KMS-11 (cell line): ENCODE results near the gene KLF3.

Experiments used
- H2AFZ ChIP-seq: fragments of 200-600 bp; sonication (generic); 2 replicates; pipeline ENCODE4 v1.6.1; 2016; ENCODE audit warnings: antibody characterized with exemption, mixed run types, low read depth
- H3K27ac ChIP-seq: fragments of 200-600 bp; sonication (generic); 2 replicates; pipeline ENCODE4 v1.6.1; 2016; ENCODE audit warnings: mild to moderate bottlenecking, mixed run types
- H3K27me3 ChIP-seq: fragments of 200-600 bp; sonication (generic); 2 replicates; pipeline ENCODE4 v1.6.1; 2017; ENCODE audit warnings: mild to moderate bottlenecking, low read depth, mixed run types, moderate library complexity; ENCODE audit not compliant: insufficient read depth
- H3K36me3 ChIP-seq: fragments of 200-600 bp; sonication (generic); 2 replicates; pipeline ENCODE4 v1.6.1; 2017; ENCODE audit warnings: mild to moderate bottlenecking, mixed run types; ENCODE audit not compliant: insufficient read depth
- H3K4me1 ChIP-seq: fragments of 200-600 bp; sonication (generic); 2 replicates; pipeline ENCODE4 v1.6.1; 2016; ENCODE audit warnings: mild to moderate bottlenecking, low read depth, mixed run types; ENCODE audit not compliant: poor library complexity, severe bottlenecking
- H3K4me2 ChIP-seq: fragments of 200-600 bp; sonication (generic); 2 replicates; pipeline ENCODE4 v1.7.0; 2016; ENCODE audit warnings: mild to moderate bottlenecking, mixed run types
- H3K4me3 ChIP-seq: fragments of 200-600 bp; sonication (generic); IDR thresholded peaks from 2 replicates; pipeline ENCODE4 v1.6.1; 2017; ENCODE audit warnings: low read depth, low read length, mixed read lengths; ENCODE audit not compliant: insufficient read depth
- H3K79me2 ChIP-seq: fragments of 200-600 bp; sonication (generic); 2 replicates; pipeline ENCODE4 v1.6.1; 2016; ENCODE audit warnings: low read depth, mixed run types; ENCODE audit not compliant: insufficient read depth
- H3K9ac ChIP-seq: fragments of 200-600 bp; sonication (generic); 2 replicates; pipeline ENCODE4 v1.6.1; 2016; ENCODE audit warnings: mild to moderate bottlenecking, mixed run types
- H4K20me1 ChIP-seq: fragments of 200-600 bp; sonication (generic); 2 replicates; pipeline ENCODE4 v1.6.1; 2016; ENCODE audit warnings: mild to moderate bottlenecking, mixed run types; ENCODE audit not compliant: insufficient read depth
- TF ChIP-seq, protein P1 (sequence below): fragments of 200-600 bp; sonication (generic); conservative IDR thresholded peaks from 2 replicates; pipeline ENCODE4 v1.6.1; 2017; ENCODE audit warnings: low read depth, mild to moderate bottlenecking, antibody characterized with exemption, low read length, moderate library complexity, mixed read lengths

The KLF3 gene

DNA sequence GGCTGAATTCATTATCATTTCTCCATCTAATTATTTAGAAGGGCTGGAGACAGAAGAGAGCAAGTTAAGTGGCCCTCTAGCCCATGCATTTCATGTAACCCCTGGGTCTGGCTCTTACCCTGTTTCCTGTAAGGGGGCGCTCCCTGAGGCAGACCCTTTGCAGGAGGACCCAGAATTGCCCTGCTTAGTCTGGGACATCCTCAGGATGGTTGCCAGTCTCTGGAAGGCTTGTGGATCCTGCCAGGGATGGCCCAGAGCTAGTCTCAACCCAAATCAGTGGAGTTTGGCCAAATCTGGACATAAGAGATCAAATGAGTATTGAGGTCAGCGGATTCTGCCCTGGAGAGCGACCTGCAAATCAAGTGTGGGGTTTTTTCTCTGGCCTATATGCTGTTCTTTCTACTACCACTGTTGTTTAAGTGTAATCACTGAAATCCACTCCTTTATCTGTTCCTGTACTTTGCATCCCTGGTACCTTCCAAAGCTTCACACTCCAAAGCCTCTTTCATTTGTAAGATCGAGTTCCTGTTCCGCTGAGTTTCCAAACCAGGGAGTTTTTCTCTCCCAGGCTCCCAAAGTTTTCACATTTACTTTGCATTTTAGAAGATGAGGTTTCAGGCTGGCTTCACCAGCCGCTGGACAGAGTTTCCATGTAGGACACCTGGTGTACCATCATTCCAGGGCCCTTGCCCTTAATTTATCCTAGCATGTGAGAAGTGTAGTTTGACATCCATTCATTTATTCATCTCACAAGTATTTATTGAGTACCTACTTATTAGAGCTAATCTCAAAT is 6.3 kb downstream of the KLF3 start:
- no peak overlapping the region for H3K27ac ChIP-seq
- H3K79me2 ChIP-seq: peaks cover 11% of the 10 kb centered on the region; the same call in 1 of the 2 replicates

DNA sequence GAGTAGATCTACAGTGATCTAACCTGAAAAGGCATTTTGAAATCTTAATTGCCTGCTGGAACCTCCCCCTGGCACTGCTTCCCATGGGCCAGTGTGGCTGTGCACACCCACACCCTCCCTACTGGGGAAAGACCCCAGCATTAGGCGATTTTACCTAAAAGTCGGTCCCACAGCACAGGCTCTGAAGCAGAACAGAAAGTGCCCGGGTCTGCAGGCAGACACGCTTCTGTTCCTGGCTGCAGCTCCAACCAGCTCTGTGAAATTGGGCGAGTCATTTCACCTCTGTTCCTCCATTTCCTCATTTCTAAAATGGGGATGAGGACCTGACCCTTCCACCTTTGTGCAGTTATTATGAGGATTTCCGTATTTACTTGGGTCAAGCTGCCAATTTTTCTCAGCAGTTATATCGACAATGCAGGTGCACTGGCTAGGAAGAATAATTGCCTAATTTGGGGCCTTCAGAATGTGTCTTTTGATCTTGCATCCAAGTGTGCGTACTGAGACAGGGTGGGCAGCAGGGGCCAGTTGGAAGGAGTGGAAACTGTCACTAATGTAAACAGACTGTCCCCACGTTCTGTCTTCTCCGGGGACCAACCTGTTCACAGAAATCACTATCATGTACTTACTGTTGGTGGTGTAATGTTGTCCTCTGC is 7.1 kb downstream of the KLF3 start:
- Histone ChIP-seq H3K4me1 (peaks cover 38% of the 10 kb centered on the region), H2AFZ (no peak overlapping the region), H3K4me3 (no peak overlapping the region), H3K27me3 (no peaks in the 10 kb centered on the region), H3K36me3 (no peaks in the 10 kb centered on the region), H4K20me1 (no peaks in the 10 kb centered on the region), H3K79me2 (peaks cover 11% of the 10 kb centered on the region; the same call in 1 of the 2 replicates), H3K27ac (no peak overlapping the region), H3K9ac (no peak overlapping the region), H3K4me2 (no peak overlapping the region)
- TF ChIP-seq, protein P1, sequence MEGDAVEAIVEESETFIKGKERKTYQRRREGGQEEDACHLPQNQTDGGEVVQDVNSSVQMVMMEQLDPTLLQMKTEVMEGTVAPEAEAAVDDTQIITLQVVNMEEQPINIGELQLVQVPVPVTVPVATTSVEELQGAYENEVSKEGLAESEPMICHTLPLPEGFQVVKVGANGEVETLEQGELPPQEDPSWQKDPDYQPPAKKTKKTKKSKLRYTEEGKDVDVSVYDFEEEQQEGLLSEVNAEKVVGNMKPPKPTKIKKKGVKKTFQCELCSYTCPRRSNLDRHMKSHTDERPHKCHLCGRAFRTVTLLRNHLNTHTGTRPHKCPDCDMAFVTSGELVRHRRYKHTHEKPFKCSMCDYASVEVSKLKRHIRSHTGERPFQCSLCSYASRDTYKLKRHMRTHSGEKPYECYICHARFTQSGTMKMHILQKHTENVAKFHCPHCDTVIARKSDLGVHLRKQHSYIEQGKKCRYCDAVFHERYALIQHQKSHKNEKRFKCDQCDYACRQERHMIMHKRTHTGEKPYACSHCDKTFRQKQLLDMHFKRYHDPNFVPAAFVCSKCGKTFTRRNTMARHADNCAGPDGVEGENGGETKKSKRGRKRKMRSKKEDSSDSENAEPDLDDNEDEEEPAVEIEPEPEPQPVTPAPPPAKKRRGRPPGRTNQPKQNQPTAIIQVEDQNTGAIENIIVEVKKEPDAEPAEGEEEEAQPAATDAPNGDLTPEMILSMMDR: no peak

More for the DNA sequence above, 6.3 kb downstream of the KLF3 start:
- no peak overlapping the region for H3K9ac ChIP-seq
- H3K4me1 ChIP-seq: peaks cover 38% of the 10 kb centered on the region
- TF ChIP-seq, protein P1: no peak
- no peak overlapping the region for H3K4me3 ChIP-seq
- H2AFZ ChIP-seq: no peak overlapping the region
- no peak overlapping the region for H3K4me2 ChIP-seq
- no peaks in the 10 kb centered on the region for H4K20me1 ChIP-seq
- no peaks in the 10 kb centered on the region for H3K36me3 ChIP-seq
- H3K27me3 ChIP-seq: no peaks in the 10 kb centered on the region

DNA sequence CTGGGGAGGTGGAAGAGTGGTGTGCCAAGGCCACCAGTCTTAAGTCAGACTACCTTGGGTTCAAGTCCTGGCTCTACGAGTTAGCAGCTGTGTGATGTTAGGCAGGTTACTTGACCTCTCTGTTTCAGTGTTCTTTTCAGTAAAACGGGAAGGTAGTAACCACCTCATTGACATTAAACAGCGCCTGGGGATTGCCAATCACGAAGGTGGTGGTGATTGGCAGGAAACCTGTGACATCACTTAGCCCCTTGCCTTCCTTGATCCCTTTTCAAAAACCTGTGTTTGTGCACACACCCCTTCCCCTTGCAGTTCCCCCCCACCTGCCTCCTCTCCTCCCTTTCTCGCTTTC is 7.6 kb downstream of the KLF3 start:
- Histone ChIP-seq H3K4me1 (peaks cover 38% of the 10 kb centered on the region), H3K27ac (no peak overlapping the region), H4K20me1 (no peaks in the 10 kb centered on the region), H3K9ac (no peak overlapping the region), H3K4me2 (no peak overlapping the region), H2AFZ (no peak overlapping the region), H3K36me3 (no peaks in the 10 kb centered on the region), H3K4me3 (no peak overlapping the region), H3K27me3 (no peaks in the 10 kb centered on the region), H3K79me2 (peaks cover 11% of the 10 kb centered on the region; the same call in 1 of the 2 replicates)
- TF ChIP-seq, protein P1: no peak

DNA sequence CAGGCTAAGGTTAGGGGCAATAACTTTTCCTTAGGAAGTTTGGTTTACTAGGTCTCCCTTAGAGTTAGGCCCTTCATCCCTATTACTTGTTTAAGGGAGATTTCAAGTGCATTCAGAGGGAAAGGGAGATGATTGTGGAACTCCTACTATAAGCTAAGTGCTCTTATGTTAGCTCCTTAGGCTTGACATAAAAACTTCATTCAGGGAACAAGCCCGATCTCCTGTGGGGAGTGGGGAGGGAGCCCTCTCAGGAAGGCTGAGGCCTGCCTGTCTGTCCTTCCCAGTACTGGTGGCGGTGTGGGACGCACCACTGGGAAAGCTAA is 8.0 kb downstream of the KLF3 start:
- Histone ChIP-seq H3K79me2 (peaks cover 11% of the 10 kb centered on the region; the same call in 1 of the 2 replicates), H3K27ac (no peak overlapping the region), H3K4me3 (no peak overlapping the region), H2AFZ (no peak overlapping the region), H3K4me2 (no peak overlapping the region), H3K27me3 (no peaks in the 10 kb centered on the region), H3K4me1 (peaks cover 35% of the 10 kb centered on the region), H4K20me1 (no peaks in the 10 kb centered on the region), H3K9ac (no peak overlapping the region), H3K36me3 (no peaks in the 10 kb centered on the region)
- TF ChIP-seq, protein P1: no peak
